CD4-positive, alpha-beta T cell treated with Interleukin-6 at 100 ng/mL for 8 hours (primary cell): ENCODE results near the gene PHLDB3.

ENCODE experiments used
- DNase-seq: peaks from one replicate; pipeline ENCODE4 v3.0.0-alpha.2; 2020; ENCODE audit warnings: mixed read lengths, low spot score

The PHLDB3 gene

GRCh38 chr19:43496960-43497359 is 7.6 kb downstream of the PHLDB3 start:
- no peak for DNase-seq

- DNase-seq, result no peak
Observed at GRCh38 chr19:43495082-43495481, 9.5 kb downstream of the PHLDB3 start.

DNA sequence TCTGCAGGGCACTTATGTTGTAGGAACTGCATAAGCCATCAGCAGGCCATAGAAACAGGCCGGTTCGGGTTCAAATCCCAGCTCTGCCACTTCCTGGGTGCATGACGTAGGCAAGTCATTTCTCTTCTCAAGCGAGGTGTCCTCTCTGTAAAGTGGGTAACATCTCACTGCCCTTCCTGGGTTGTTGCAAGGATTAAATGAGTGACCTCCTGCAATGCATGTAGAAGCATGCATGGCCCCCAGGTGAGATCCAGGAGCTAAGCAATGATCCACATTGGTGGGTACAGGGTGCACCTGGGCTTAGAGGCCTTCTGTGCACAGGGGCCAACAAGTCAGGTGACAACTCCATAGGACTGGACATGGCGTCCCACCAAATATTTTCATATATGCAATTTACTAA is 13.8 kb downstream of the PHLDB3 start:
- DNase-seq, result no peak

DNA sequence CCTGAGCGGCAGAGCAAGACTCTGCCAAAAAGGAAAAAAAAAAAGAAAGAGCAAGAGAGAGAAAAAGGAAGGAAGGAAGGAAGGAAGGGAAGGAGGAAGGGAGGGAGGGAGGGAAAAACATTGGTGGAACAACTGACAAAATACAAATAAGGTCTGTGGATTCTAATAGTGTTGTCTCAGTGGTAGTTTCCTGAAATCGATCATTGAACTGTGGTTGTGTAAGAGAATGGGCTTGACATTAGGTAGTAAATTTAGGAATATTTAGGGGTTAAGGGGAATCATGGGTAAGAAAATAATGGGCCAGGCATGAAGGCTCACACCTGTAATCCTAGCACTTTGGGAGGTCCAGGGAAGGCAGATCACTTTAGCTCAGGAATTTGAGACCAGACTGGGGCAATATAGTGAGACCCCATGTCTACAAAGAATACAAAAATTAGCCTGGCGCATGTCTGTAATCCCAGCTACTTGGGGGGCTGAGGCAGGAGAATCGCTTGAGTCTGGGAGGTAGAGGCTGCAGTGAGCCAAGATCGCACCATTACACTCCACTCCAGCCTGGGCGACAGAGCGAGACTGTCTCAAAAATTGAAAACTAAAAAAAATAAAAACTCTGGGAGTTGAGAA is 14.5 kb downstream of the PHLDB3 start:
- DNase-seq, result no peak

GRCh38 chr19:43489310-43489709 is 15.2 kb downstream of the PHLDB3 start:
- no peak for DNase-seq

GRCh38 chr19:43488179-43488578 is 16.4 kb downstream of the PHLDB3 start:
- DNase-seq, result no peak

DNA sequence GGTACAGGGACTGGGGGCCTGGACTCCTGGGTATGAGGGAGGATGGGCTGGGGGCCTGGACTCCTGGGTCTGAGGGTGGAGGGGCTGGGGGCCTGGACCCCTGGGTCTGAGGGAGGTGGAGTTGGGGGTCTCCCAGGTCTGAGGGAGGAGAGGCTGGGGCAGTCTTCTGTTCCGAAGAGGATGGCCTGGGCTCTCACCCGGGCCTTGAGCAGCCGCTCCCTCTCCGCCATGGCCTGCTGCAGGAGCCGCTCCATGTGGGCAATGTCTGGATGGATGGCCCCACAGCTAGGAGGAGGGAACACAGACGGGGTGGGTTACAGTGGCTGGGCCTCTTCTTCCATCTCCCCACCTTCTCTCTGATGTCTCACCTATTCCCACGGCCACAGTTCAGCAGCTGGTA is 18.1 kb downstream of the PHLDB3 start:
- no peak for DNase-seq

- DNase-seq, result no peak
Observed at GRCh38 chr19:43485951-43486350, 18.6 kb downstream of the PHLDB3 start.

- DNase-seq, result no peak
Observed at GRCh38 chr19:43483281-43483680, 21.3 kb downstream of the PHLDB3 start.

DNA sequence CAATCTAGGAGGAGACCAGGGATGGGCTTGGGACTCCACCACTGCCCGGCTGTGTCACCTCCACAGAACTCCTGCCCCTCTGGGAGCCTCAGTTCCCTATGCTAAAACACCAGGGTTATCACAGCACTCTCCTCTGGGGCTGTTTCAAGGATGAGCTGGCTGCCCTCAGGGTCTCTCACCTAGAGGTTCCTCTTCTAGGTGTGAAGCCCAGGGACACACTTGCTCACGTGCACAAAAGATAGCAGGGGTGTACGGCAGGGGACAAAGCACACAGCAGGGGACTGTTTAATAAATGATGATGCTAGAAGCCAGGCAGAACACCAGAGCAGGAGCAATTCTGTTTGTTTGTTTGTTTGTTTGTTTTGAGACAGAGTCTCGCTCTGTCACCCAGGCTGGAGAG is 22.4 kb downstream of the PHLDB3 start:
- DNase-seq, result no peak

- DNase-seq, result no peak
Observed at GRCh38 chr19:43481701-43482100, 22.8 kb downstream of the PHLDB3 start.

DNA sequence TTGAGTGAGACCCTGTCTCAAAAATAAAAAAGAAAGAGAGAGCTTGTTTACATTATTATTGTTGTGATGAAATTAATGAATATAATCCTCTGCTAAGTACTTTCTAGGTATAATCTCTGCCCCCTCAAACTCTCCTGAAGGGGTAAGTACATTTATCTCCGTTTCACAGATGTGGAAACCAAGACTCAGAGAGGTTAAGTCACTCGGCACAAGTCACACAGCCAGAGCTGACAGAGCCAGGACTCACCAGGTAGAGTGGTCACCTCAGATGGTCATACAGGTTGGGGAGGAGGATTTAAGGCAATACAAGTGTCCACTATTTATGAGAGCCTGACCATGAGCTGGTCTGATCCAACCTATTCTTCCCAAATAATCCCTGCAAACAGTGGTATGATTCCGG is 24.0 kb downstream of the PHLDB3 start:
- DNase-seq, result no peak

GRCh38 chr19:43479961-43480561 is 24.5 kb downstream of the PHLDB3 start:
- DNase-seq, result no peak

GRCh38 chr19:43479226-43479625 is 25.3 kb downstream of the PHLDB3 start:
- DNase-seq, result no peak

GRCh38 chr19:43478323-43478722 is 26.2 kb downstream of the PHLDB3 start:
- DNase-seq, result no peak

DNA sequence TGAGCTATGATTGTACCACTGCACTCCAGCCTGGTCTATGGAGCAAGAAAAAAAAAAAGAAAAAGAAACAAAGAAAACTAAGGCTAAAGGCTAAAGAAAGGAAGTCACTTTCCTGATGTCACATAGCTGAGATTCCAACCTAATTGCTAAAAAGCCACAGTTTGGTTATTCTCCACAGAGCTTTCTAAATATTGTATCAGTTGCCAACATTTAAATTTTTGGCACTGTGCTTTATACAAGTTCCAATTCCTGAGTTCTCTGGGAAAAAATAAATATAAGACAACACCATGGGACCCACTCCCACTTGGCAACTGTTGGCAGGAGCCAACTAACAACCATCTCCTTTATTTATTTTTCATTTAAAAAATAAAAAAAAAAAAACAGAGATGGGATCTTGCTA is 27.9 kb downstream of the PHLDB3 start:
- no peak for DNase-seq

GRCh38 chr19:43474986-43475705 is 29.4 kb downstream of the PHLDB3 start:
- DNase-seq, result peak; percentile 91

GRCh38 chr19:43474487-43474886 is 30.1 kb downstream of the PHLDB3 start:
- no peak for DNase-seq

GRCh38 chr19:43471091-43471490 is 33.5 kb downstream of the PHLDB3 start:
- DNase-seq, result no peak

DNA sequence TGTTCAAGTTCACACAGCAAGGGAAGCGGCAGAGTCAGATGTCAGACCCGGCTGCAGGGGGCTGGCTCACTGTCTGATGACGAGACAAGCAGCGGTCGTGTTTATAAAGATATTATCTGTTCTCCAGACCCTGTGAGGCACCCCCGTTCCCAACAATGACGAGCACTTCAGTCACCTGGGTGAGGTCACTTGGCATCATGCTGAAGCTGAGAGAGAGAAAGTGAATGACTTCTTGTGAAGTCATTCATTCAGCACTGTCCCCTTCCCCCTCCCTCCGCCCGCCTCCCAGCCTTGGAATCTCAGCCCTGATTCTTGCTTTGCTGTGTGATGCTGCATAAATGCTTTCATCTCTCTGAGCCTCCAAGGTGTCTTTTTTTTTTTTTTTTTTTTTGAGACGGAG is 34.3 kb downstream of the PHLDB3 start:
- peak; percentile 34 for DNase-seq

DNA sequence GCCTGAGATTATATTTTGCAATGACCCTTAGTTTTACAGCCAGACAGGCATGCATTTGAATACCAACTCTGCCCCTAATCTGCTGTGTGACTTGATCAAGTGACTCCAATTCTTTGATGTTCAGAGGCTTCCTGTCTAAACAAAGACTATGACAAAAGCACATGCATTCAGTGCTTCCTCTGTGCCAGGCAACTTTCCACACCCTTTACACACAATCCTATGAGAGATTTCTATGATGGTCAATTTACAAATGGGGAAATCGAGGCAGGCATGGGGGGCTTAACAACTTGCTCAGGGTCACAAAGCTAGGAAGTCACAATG is 35.4 kb downstream of the PHLDB3 start:
- DNase-seq, result peak; percentile 65

DNA sequence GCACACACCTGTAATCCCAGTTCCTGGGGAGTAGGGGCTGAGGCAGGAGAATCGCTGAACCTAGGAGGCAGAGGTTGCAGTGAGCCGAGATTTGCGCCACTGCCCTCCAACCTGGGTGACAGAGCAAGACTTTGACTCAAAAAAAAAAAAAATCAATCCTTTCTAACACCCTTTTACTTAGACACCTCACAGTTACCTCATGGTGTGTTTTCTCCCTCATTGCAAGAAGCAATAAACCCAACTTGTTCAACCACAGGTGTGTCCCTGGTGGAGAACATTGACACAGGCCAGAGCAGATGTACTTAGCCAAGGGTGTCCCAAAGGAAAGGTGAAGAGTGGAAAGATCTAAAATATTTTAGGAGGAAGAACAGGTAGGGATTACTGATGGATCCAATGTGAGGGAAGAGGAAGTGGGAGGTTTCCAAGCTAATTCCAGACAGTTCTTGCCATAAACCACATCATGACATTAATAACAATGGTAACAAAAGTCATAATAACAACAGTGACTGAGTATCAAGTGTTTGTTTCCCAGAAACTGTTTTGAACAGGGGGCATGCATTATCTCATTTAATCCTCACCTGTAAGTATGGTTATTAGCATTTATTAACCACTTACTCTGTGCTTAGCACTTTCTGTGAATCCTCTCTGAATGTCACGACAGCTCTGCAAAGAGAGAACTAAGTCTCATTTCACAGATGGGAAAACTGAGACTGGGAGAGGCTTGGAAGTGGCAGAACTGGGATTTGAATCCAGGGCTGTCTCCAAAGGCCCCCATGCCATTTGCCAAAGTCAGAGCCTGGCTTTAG is 36.0 kb downstream of the PHLDB3 start:
- no peak for DNase-seq

DNA sequence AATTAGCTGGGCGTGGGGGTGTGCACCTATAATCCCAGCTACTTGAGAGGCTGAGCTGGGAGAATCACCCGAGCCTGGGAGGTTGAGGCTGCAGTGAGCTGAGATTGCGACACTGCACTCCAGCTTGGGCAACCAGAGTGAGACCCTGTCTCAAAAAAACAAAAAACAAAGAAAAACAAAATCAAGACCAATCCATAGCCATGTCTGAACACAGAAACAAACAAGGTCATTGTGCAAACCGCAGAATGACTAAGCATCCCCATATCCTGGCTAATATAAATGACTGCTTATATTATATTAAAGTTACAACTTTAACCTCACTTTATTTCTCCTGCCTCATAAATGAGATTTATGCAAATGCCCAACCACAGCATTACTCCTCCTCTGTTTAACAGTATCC is 36.8 kb downstream of the PHLDB3 start:
- no peak for DNase-seq
